IMR-90 (cell line): Measurements from ENCODE around the gene FGA.

Source experiments
- CTCF ChIP-seq: conservative IDR thresholded peaks from 2 replicates; pipeline ENCODE4 v1.5.1; 2012; ENCODE audit warnings: mild to moderate bottlenecking, low read depth, low read length, improper control_type of control experiment
- ELK1 ChIP-seq: fragments of 150-350 bp; IDR thresholded peaks from 2 replicates; pipeline ENCODE4 v1.6.1; 2016; ENCODE audit warnings: low read depth, mild to moderate bottlenecking, low read length, moderate library complexity, borderline replicate concordance
- NFE2L2 ChIP-seq: fragments of 150-350 bp; IDR thresholded peaks from 2 replicates; pipeline ENCODE4 v1.6.1; 2016; ENCODE audit warnings: low read depth, mild to moderate bottlenecking, low read length
- POLR2A ChIP-seq: IDR thresholded peaks from 2 replicates; pipeline ENCODE4 v1.6.1; 2012; ENCODE audit warnings: mild to moderate bottlenecking, low read depth, low read length
- RFX5 ChIP-seq: IDR thresholded peaks from 2 replicates; pipeline ENCODE4 v1.8.0; 2012; ENCODE audit warnings: low read depth, mild to moderate bottlenecking, low read length, moderate library complexity
- SMC3 ChIP-seq: fragments of 150-350 bp; IDR thresholded peaks from 2 replicates; pipeline ENCODE4 v1.6.1; 2016; ENCODE audit warnings: low read depth, mild to moderate bottlenecking, antibody characterized with exemption, low read length, moderate library complexity

- TF ChIP-seq ELK1 (no peak), POLR2A (no peak), SMC3 (peak; percentile 65), CTCF (peak; percentile 86), RFX5 (no peak), NFE2L2 (no peak)
These were observed 38.5 kb downstream of the FGA start for GRCh38 chr4:154551872-154552686.
